ENCODE data around the gene MEFV. TPM values are rescaled to one million over a fixed set of nuclear protein-coding genes. Genes with fewer than 3 reads are reported as not detected.
"Not testable (repeated sequence)": the region's sequence is repeated elsewhere in the genome, so short reads cannot be mapped to it uniquely, and the experiment has no call there.

MEFV gene
- total RNA-seq, 6 experiments from 2014 or later: 0.66 to 1.7 (median 1.0) TPM

DNA sequence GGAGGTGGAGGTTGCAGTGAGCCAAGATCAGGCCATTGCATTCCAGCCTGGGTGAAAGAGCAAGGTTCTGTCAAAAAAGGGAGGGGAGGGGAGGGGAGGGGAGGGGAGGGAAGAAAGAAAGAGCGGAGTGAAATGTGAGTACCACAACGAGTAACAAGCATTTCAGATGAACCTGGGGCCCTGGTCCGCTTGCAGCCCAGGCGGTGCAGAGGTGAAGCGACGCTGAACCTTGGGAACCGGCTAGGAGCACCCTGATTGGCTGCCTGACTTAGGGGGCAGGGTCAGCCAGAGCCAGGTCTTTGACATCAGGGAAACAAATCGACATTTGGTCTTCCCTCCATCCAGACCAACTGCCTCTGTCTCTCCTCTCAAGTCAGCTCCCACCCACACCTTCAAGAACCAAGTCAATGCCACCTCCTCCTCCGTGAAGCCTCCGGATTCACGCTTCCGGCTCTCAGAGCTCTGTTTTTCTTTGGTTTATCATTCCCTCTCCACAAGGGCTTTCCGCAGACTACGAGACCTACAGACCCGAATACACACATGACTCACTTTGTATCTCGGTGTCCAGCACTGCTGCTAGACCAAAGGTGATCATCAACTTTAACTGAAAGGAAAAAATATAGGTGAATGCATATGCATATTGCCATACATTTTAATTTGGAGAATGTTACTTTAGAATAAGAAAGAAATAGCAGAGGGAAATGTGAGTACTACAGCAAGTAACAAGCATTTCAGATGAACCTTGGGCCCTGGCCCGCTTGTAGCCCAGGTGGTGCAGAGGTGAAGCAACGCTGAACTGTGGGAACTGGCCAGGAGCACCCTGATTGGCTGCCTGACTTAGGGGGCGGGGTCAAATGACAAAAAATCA is 49.1 kb downstream of the MEFV start:
- Histone ChIP-seq H3K36me3 (no peaks in the 10 kb centered on the region), H3K4me1 (no peaks in the 10 kb centered on the region), H3K4me3 (no peak overlapping the region), H3K27me3 (no peaks in the 10 kb centered on the region), H3K9me3 (no peaks in the 10 kb centered on the region), H3K27ac (no peak overlapping the region)
- no peak for ATAC-seq
- no peak for DNase-seq
- TF ChIP-seq POLR2A (IDR thresholded peaks at IDR 0.05): no peak
- TF ChIP-seq, protein P1, sequence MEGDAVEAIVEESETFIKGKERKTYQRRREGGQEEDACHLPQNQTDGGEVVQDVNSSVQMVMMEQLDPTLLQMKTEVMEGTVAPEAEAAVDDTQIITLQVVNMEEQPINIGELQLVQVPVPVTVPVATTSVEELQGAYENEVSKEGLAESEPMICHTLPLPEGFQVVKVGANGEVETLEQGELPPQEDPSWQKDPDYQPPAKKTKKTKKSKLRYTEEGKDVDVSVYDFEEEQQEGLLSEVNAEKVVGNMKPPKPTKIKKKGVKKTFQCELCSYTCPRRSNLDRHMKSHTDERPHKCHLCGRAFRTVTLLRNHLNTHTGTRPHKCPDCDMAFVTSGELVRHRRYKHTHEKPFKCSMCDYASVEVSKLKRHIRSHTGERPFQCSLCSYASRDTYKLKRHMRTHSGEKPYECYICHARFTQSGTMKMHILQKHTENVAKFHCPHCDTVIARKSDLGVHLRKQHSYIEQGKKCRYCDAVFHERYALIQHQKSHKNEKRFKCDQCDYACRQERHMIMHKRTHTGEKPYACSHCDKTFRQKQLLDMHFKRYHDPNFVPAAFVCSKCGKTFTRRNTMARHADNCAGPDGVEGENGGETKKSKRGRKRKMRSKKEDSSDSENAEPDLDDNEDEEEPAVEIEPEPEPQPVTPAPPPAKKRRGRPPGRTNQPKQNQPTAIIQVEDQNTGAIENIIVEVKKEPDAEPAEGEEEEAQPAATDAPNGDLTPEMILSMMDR (IDR thresholded peaks at IDR 0.05): no peak
- intact Hi-C loops (cut with DNase I): no loop called here
- WGBS (ENCODE audit: insufficient coverage, low coverage, low lambda C conversion rate, missing lambda C conversion rate): 49% methylated on average over 12 of the region's 19 CpGs

DNA sequence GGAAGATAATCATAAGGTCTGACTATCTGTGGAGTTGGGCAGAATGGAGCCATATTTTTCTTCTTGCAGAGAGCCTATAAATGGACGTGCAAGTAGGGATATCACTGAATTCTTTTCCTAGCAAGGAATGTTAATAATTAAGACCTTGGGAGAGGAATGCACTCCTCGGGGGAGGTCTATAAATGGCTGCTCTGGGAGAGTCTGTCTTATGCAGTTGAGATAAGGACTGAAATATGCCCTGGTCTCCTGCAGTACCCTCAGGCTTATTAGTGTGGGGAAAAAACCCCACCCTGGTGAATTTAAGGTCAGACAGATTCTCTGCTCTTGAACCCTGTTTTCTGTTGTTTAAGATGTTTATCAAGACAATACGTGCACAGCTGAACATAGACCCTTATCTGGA is 50.5 kb downstream of the MEFV start:
- H3K9me3 ChIP-seq; H3K4me1 ChIP-seq; H3K36me3 ChIP-seq; H3K27ac ChIP-seq; H3K27me3 ChIP-seq; H3K4me3 ChIP-seq; ATAC-seq; DNase-seq; intact Hi-C loops (cut with DNase I): not testable (repeated sequence)
- WGBS (ENCODE audit: insufficient coverage, low coverage, low lambda C conversion rate, missing lambda C conversion rate): 37% methylated on average over 3 of the region's 3 CpGs

DNA sequence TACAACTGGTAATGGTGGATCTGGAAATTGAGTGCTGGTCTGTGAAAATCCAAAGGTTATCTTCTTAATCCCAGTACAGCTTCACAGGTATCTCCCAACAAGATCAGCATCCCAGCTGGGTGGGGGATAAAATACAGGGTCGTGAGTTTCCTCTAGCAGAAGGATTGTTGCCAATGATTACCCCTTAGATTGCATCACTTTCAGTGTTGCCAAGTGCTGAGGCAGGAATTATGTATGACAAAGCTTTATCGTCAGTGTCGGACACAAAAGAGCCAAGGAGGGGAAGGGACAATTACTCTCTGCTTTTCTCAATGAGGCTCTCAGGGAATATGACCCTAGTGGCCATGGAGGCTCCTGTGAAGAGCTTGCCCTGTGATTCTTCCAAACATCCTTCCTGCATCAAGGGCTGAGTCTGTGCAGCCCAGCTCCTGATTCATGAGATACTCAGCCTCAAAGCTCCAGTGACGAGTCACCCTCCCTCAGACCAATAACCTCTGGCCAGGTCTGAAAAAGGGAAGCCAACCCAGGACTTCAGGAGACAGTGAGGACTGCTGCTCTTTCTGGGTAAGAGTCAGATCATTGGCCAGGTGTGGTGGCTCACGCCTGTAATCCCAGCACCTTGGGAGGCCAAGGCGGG is 53.4 kb downstream of the MEFV start:
- Histone ChIP-seq H3K4me3 (no peak overlapping the region), H3K4me1 (no peaks in the 10 kb centered on the region), H3K27me3 (no peaks in the 10 kb centered on the region), H3K9me3 (no peaks in the 10 kb centered on the region), H3K27ac (no peak overlapping the region), H3K36me3 (no peaks in the 10 kb centered on the region)
- intact Hi-C loops (cut with DNase I): no loop called here
- DNase-seq: no peak
- TF ChIP-seq, protein P1 (IDR thresholded peaks at IDR 0.05): no peak
- TF ChIP-seq POLR2A (IDR thresholded peaks at IDR 0.05): no peak
- WGBS (ENCODE audit: insufficient coverage, low coverage, low lambda C conversion rate, missing lambda C conversion rate): 69% methylated on average over 4 of the region's 6 CpGs
- no peak for ATAC-seq

DNA sequence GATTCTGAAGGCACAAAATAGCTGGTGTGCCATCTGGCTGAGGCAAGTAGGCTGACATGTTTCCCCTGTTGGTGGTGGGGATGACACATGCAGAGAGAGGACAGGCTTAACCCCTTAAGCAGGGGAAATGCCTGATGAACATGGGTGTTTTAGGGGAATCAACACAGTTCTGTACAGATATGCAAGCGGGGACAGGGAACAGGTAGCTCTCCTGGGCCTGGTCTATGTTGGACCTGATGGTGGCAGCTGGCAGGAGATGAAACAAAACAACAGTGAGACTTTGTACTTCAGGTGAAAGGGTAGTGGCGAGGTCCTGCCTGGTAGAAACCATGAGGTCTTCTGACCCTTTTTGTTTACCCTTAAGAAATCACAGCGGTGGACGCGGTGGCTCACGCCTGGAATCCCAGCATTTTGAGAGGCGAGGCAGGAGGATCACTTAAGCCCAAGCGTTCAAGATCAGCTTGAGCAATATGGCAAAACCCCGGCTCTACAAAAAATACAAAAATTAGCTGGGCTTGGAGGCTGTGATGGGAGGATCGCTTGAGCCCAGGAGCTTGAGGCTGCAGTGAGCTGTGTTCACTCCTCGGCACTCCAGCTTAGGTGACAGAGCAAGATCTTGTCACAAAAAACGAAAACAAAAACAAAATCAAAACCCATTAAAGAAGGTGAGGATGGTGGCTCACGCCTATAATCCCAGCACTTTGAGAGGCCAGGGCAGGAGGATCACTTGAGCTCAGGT is 57.9 kb downstream of the MEFV start:
- no peaks in the 10 kb centered on the region for H3K36me3 ChIP-seq
- intact Hi-C loops (cut with DNase I): no loop called here
- TF ChIP-seq, protein P1 (IDR thresholded peaks at IDR 0.05): no peak
- no peak for TF ChIP-seq POLR2A (IDR thresholded peaks at IDR 0.05)
- peaks cover under 1 to 3% of the 10 kb centered on the region in 2 donors for H3K27me3 ChIP-seq
- no peak overlapping the region for H3K4me3 ChIP-seq
- H3K4me1 ChIP-seq: no peaks in the 10 kb centered on the region
- WGBS (ENCODE audit: insufficient coverage, low coverage, low lambda C conversion rate, missing lambda C conversion rate): 60% methylated on average over 13 of the region's 13 CpGs
- H3K9me3 ChIP-seq: no peaks in the 10 kb centered on the region
- DNase-seq (no peak), ATAC-seq (peak; percentile 50 to 70 (median 58))
- no peak overlapping the region for H3K27ac ChIP-seq

DNA sequence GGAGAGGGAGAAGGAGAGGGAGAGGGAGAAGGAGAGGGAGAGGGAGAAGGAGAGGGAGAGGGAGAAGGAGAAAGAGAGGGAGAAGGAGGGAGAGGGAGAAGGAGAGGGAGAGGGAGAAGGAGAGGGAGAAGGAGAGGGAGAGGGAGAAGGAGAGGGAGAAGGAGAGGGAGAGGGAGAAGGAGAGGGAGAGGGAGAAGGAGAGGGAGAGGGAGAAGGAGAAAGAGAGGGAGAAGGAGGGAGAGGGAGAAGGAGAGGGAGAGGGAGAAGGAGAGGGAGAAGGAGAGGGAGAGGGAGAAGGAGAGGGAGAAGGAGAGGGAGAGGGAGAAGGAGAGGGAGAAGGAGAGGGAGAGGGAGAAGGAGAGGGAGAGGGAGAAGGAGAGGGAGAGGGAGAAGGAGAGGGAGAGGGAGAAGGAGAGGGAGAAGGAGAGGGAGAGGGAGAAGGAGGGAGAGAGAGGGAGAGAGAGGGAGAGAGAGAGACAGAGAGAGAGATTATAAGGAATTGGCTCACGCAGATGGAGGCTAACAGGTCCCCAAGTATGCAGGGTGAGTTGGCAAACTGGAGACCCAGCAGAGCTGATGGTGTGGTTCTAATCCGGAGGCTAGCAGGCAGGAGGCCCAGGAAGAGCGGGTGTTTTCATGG is 58.6 kb downstream of the MEFV start:
- H3K27me3 ChIP-seq: peaks cover 7 to 10% of the 10 kb centered on the region in 2 donors
- H3K4me3 ChIP-seq; H3K9me3 ChIP-seq; H3K27ac ChIP-seq; H3K36me3 ChIP-seq; H3K4me1 ChIP-seq; ATAC-seq; intact Hi-C loops (cut with DNase I); DNase-seq: not testable (repeated sequence)
- 79% methylated on average over 2 of the region's 3 CpGs for WGBS (ENCODE audit: insufficient coverage, low coverage, low lambda C conversion rate, missing lambda C conversion rate)
